NCI-H446 treated with DMSO at 0.1 percent for 48 hours (cell line): Measurements from ENCODE around the gene TDRD12.
"Not testable (repeated sequence)": the region's sequence is repeated elsewhere in the genome, so short reads cannot be mapped to it uniquely, and the experiment has no call there.

Source experiments
- DNase-seq: peaks from one replicate; lab custom pipeline; 2025; lab: John Stamatoyannopoulos, UW

Gene TDRD12

DNA sequence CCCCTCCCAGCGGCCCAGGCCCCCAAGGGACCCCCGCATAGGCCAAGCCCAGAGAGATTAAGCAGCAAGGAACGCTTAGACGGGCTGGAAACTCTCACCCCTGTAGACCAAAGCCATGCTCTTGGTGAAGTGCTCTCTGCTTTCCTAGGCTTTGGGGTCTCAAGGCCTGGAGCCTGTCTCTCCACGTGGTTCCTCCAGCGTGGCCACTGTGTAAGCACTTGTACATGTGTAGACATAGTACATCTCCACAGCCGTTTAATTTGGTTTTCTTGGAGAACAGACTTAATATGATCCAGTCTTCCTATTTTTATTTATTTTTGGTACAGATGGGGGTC is 26.9 kb upstream of the TDRD12 start:
- DNase-seq, result no peak

DNA sequence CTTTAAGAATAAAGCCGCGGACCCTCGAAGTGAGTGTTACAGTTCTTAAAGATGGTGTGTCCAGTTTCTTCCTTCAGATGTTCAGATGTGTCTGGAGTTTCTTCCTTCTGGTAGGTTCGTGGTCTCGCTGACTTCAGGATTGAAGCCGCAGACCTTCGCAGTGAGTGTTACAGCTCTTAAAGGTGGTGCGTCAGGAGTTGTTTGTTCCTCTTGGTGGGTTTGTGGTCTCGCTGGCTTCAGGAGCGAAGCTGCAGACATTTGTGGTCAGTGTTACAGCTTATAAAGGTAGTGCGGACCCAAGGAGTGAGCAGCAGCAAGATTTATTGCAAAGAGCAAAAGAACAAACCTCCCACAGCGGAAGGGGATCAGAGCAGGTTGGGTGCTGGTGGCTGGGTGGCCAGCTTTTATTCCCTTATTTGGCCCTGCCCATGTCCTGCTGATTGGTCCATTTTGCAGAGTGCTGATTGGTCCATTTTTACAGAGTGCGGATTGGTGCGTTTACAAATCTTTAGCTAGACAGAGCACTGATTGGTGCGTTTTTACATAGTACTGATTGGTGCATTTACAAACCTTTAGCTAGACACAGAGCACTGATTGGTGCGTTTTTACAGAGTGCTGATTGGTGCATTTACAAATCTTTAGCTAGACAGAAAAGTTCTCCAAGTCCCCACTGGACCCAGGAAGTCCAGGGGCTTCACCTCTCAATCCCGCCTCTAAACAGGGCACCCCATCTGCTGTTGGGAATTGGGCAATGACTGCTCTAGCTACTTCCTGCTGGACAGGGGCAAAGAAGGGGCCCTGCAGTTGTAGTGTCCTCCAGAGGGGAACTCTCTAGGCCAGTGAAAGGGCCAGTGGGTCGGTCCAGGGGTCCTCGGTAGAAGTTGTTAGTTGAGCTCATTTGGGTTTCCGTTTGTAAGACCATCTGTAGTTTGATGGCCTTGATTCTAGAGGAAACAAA is 26.1 kb upstream of the TDRD12 start:
- DNase-seq, result not testable (repeated sequence)

DNA sequence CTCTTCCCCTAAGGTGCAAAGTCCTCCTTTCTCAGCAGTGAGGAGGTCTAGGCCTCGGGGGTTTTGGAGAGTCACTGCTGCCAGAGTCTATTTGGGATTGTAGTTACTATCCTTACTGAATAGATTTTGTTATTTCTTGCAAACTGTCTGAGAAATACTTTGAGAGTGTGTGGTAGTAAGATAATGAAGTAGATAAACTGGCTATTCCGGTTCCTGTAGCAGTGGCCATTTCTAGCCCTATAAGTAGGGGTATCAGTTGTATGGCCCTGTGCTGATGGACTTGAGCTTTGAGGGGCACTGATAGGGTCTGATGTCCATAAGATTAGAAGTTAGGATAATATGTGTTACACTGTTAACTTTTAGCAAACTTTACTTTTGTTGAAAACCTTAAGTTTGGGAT is 25.3 kb upstream of the TDRD12 start:
- not testable (repeated sequence) for DNase-seq

DNA sequence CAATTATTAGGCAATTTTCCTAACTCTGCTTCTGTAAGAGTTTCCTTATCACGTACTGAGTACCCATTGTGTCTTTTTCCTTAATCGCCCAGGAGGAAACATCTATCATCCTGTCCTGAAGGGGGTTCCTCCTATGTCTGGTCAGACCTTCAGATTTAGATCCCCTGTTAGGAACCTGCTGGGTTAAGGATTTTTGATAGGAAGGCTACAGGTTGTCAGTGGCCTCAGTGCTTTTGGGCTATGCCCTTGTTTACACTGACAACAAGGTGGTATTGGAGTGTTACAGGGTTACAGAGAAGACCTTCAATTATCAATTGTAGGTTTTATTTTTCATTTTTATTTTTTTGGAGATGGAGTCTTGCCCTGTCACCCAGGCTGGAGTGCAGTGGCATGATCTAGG is 24.7 kb upstream of the TDRD12 start:
- not testable (repeated sequence) for DNase-seq

DNA sequence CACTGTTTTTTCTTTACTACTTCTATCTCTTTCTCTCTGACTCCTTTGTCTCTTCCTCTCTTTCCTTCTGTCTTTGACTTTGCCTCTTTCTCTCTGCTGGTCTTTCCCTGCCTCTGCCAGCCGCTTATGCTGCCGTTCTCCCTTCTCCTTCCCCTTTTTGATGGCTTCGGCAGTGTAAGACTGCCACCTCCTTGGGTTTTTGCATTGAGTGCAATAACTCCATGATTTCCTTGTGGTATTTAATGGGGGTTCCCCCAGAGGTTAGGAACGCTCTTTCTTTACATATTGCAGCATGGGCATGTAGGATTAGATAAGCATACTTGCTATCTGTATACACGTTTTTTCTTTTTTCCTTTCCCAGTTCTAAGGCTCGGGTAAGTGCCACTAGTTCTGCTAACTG is 24.1 kb upstream of the TDRD12 start:
- DNase-seq, result not testable (repeated sequence)

DNA sequence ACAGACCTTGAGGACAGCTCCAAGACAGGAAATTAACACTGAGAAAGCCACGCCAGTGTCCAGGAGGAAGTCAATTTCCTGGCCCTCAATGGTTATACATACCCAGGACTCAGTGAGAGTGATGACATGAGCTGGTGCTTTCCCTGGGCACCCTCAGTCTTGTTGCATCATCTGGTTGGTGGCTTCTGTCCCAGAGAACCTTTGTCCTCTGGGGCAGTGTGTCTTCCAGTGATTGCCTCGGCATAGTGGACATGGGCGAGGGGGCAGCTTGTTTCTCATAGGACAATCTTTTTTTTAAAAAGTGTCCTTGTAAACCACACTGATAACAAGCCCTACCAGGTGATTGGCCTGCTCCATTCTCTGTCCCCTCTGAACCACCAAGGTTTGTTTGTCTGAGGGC is 22.8 kb upstream of the TDRD12 start:
- DNase-seq, result not testable (repeated sequence)

DNA sequence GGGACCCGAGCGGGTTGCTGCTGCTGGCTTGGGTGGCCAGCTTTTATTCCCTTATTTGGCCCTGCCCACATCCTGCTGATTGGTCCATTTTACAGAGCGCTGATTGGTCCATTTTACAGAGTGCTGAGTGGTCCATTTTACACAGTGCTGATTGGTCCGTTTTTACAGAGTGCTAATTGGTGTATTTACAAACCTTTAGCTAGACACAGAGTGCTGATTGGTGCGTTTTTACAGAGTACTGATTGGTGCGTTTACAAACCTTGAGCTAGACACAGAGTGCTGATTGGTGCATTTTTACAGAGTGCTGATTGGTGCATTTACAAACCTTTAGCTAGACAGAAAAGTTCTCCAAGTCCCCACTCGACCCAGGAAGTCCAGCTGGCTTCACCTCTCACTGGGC is 19.4 kb upstream of the TDRD12 start:
- not testable (repeated sequence) for DNase-seq

DNA sequence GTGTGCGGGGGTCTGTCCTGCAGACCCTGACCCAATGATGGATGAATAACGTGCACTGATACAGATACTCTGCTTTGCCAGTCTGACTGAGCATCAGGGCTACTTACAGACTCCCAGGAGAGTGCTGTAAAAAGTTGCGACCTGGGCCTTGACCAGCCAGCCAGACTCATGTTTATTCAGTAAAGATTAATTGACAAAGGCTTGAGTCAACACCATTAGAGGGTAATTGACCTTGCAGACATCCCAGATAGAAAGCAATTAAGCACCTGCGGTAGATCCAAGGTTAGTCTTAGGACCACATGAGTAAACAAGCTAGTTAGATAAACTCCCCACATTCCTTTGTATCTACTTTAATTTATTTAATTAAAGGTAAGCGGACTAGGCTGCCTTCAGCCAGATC is 17.6 kb upstream of the TDRD12 start:
- no peak for DNase-seq

DNA sequence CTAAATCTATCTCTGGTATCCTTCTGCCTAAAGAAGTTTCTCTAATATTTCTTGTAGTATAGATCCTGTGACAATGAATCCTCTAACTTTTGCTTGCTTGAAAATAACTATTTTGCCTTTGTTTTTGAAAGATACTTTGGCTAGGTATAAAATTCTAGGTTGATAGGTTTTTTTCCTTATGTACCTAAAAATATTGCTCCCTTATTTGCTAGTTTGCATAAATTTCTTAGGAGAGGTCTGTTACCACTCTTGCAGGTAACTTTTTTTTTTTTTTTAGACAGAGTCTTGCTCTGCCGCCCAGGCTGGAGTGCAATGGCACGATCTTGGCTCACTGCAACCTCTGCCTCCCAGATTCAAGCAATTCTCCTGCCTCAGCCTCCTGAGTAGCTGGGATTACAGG is 15.6 kb upstream of the TDRD12 start:
- DNase-seq, result not testable (repeated sequence)

DNA sequence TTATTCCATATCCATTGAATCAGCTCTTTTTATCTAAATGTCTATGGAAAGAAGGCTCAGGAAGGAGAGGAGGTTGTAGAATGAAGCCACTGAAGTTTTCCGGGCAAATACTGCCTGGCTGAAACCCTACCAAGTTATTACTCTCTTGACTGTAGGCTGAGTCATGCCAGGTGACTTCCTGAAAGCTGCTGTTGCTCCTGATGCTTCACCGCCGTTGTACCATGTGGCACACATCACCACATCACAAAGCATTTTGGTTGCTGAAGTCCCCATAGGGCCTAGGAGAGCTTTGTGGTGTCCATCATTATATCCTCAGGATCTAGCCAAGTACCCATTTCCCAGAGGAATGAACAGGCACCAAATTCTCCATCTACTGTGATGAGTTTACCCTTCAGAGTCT is 11.1 kb upstream of the TDRD12 start:
- DNase-seq, result no peak

DNA sequence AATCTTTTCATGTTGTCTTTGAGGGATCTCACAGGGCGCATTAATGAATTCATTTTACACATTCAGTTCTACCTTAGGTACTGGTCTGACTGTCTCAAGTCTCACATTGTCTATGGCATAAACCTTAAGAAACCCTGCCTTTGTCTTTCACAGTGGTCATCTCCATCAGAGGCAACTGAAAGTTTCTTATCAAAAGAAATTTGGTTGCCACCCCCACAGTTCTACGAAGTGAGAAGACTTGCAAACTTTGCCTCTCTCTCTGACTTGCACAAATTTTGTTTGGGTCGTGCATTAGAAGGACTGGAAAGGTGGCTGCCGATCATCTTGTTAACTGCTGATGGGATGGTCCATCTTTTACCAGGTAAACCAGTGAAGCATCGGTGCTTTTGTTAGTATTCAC is 10.5 kb upstream of the TDRD12 start:
- no peak for DNase-seq

DNA sequence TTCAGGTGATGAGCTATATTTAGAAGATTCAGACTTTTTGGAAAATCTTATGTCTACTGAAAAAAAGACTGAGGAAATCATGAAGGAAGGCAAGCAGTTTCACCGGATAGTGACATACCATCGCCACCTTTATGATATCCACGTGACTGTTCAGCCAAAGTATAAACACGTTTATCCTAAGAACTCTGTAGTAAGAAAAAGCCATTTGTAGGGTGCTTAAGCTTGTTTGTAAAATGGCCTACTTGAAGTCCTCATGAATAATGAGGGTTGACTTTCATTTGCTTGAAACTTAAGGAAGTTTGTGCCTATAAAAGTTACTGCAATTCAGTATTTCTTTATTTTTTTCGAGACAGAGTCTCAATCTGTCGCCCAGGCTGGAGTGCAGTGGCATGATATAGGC is 7.8 kb upstream of the TDRD12 start:
- no peak for DNase-seq

DNA sequence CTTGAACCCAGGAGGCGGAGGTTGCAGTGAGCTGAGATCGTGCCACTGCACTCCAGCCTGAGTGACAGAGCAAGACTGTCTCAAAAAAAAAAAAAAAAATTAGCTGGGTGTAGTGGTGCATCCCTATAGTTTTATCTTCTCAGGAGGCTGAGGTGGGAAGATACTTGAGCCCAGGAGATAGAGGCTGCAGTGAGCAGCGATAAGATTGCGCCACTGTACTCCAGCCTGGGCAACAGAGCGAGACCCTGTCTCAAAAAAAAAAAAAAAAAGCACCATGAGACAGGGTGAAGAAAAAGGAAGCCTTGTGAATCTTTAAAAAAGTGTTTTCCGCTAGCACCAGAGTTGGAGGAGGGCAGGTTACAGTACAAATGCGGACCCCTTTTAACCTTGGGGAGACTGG is 3.4 kb upstream of the TDRD12 start:
- not testable (repeated sequence) for DNase-seq

DNA sequence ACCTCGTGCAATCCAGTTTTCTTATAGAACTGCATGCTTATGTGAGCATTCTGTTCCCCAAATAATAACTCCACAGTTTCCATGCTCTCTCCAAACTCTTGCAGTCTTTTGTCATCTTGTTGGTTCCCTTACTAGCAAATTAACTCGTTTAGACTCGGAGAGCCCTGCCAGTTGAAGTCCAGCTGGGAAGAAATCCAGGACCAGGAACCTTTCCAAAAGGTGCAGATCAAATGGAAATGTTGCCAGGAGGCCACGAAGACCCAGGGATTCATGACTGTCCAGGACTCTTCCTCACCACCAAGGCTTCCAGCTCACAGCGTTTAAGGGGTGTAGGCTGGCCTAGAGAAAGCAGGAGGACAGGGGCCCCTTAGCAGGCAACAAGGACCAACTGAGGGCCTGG is 2.1 kb upstream of the TDRD12 start:
- DNase-seq, result no peak

DNA sequence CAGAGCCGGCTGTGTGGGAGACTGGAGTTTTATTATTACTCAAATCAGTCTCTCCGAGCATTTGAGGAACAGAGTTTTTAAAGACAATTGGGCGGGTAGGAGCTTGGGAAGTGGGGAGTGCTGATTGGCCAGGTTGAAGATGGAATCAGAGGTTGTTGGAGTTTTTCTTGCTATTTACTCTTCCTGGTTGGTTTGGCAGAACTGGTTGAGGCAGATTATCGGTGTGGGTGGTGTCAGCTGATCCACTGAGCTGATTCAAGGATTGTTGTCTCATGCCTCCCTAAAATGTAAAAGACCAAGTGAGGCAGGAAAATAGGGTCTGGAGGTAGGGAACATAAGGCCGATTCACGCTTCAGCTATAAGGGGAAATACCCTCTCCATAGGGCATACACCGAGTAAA is 1.3 kb upstream of the TDRD12 start:
- DNase-seq, result no peak

DNA sequence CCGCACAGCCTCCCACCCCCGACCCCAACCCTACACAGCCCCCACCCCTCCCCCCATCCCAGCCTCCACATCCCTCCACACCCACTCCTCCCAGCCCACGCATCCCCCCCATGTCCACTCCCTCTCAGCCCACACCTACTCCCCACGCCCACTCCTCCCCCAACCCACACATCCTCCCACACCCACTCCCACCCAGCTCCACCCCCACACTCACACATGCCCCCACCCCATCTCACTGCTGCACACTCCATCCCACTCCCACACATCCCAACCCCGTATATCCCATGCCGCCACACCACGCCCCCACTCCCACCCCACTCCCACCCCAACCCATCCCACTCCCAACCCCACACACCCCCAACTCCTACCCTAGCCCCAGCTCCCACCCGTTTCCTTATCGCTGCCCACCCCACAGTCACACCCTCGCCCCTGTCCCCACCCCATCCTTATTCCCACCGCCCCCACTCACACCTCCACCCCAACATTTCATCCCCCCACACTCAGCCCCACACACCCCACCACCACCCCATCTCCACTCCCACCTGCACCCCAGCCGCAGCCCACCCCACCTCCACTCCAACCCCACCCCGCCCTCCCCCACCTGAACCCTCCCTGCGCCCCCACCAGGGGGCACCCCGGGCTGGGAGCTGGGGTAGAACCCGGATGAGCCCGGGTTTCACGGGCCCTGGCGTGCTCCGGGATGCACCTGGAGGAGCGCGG is 809 bp downstream of the TDRD12 start:
- DNase-seq, result no peak

DNA sequence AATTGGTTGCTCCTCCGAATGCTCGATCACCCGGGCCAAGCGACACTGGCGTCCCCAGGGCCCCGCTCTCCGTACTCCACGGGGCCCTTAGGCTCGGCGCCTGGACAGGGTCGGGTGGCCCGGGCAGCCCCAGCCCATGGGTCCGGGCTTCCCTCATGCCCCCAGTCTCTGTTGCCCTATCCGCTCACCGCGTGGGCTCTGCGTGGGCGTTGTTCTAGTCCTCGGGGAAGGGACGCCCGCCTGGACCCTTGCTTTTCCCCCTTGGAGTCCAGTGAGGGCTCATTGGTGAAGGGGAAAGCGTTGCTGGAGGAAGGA is 1.3 kb downstream of the TDRD12 start:
- DNase-seq, result no peak

DNA sequence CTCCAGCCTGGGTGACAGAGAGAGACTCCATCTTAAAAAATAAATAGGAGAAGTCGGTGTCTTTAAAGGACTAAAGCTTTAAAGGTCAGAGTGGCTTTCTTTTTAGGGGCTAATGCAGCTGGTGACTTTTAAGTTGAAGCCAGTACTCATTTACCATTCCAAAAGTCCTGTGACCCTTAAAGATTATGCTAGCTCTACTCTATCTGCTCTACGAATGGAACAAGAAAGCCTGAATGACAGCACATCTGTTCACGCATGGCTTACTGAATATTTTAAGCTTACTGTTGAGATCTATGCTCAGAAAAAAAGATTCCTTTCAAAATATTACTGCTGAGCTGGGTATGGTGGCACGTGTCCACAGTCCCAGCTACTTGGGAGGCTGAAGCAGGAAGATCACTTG is 16.4 kb downstream of the TDRD12 start:
- no peak for DNase-seq

DNA sequence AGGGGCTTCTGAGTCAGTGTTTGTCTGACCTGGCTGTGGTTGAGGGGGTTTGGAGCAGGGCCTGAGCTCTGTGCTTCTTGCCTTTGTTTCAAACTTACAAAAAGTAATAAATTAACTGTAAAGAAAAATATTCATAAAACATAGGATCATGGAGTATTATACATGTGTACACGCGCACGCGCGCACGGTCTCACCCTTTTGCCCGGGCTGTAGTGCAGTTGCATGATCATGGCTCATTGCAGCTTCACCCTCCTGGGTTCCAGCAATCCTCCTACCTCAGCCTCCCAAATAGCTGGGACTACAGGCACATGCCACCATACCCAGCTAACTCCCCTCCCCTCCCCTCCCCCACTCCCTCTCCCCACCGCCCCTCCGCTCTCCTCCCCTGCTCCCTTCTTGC is 23.5 kb downstream of the TDRD12 start:
- no peak for DNase-seq

DNA sequence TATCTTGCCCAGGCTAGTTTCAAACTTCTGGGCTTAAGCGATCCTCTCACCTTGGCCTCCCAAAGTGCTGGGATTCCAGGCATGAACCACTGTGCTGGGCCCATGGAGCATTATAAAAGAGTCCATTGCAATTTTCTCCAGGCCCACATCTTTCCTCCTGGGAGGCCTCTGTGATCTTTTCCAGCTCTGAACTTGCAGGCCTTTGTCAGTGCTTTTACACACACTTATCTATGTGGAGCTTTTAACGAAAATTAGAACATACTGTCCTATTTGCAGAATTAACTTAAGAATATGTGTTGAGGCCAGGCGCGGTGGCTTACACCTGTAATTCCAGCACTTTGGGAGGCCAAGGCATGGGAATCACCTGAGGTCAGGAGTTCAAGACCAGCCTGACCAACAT is 23.9 kb downstream of the TDRD12 start:
- no peak for DNase-seq

DNA sequence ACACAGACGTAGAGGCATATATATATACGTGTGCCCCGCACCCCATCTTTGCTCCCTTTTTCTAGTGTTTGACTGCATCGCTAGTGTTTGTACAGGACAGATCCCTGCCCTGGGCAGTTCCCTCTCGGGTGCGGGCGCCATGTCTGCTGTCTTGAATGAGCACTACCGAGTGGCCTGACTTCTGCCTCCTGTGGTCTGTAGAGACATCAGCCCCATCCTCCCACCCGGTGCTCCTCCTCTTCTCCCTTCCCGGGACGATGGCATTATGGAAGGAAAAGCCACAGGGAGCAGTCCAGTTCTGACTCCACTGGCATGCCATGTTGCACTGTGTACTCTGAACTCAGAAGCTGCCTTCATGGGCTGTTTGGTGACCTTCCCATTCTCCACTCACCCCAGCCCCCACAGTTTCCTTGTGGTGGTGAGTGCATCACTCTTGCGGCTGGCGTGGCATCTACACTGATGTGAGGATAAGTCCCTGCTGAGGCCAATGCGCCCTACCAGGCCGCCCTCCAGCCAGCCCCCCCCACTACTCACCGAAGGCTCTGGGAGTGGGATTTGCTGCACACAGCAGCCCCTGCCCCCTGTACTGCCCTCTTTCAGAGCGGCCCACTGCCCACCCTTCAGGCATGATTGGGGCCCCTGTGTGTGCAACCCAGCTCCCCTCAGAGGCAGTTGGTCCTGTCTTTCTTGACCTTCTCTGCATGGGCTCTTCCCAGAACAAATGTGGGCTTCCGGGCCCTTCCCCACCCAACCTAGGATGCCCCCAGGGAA is 25.2 kb downstream of the TDRD12 start:
- no peak for DNase-seq

DNA sequence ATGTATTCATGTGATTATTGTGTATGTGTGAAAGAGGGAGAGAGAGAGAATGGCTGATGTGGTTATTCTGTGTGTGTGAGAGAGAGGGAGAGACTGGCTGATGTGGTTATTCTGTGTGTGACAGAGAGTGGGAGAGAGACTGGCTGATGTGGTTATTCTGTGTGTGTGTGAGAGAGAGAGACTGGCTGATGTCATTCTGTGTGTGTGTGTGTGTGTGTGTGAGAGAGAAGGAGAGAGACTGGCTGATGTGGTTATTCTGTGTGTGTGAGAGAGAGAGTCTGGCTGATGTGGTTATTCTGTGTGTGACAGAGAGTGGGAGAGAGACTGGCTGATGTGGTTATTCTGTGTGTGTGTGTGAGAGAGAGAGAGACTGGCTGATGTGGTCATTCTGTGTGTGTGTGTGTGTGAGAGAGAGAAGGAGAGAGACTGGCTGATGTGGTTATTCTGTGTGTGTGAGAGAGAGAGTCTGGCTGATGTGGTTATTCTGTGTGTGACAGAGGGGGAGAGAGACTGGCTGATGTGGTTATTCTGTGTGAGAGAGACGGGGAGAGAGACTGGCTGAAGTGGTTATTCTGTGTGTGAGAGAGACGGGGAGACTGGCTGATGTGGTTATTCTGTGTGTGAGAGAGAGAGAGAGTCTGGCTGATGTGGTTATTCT is 26.2 kb downstream of the TDRD12 start:
- DNase-seq, result not testable (repeated sequence)
